Nephron progenitor cell (in vitro differentiated cells): ENCODE results near the gene DAW1.

ENCODE experiments used
- DNase-seq: peaks from one replicate; pipeline ENCODE4 v3.0.0; 2021
- H3K27ac Mint-ChIP-seq: 2 replicates; pipeline ENCODE4 v1.8.0; 2021; ENCODE audit warnings: mild to moderate bottlenecking, moderate library complexity, mixed read lengths
- H3K27me3 Mint-ChIP-seq: 2 replicates; pipeline ENCODE4 v1.8.0; 2021; ENCODE audit warnings: mild to moderate bottlenecking, low read depth, mixed read lengths; ENCODE audit not compliant: poor library complexity
- H3K36me3 Mint-ChIP-seq: 2 replicates; pipeline ENCODE4 v1.8.0; 2021; ENCODE audit warnings: low read depth, mixed read lengths
- H3K4me1 Mint-ChIP-seq: 2 replicates; pipeline ENCODE4 v1.8.0; 2021; ENCODE audit warnings: mixed read lengths
- H3K4me3 Mint-ChIP-seq: 2 replicates; pipeline ENCODE4 v1.8.0; 2021; ENCODE audit warnings: mild to moderate bottlenecking, moderate library complexity, mixed read lengths
- H3K9me3 Mint-ChIP-seq: 2 replicates; pipeline ENCODE4 v1.8.0; 2021; ENCODE audit warnings: mild to moderate bottlenecking, moderate library complexity, mixed read lengths
- CTCF ChIP-seq: fragments of 200-600 bp; sonication (generic); IDR thresholded peaks from 2 replicates; pipeline ENCODE4 v1.5.0; 2021; ENCODE audit warnings: antibody characterized with exemption

DAW1 gene

DNA sequence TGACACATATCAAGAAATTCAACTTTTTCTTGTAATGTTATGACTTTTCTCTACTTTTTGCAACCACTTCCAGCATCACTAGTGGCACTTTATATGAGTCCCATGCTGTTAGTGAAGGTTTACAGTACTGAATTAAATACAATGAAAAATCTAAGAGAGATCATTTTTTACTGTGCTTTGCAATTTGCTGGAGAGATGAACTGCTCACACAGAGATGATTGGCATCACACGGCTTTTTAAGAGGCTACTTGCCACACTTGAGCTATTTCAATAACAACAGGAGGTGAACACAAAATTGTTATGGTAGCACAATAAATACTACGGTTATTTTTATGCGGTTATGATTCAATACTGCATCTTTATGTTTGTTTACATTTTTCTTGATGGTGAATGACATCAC lies 88.9 kb downstream of the DAW1 start:
- Mint-ChIP-seq H3K9me3 (no peaks in the 10 kb centered on the region), H3K4me3 (no peak overlapping the region)
- no peak for TF ChIP-seq CTCF

GRCh38 chr2:227971619-227972230 lies 100.3 kb downstream of the DAW1 start:
- Mint-ChIP-seq H3K9me3 (peaks cover under 1% of the 10 kb centered on the region), H3K27ac (no peak overlapping the region), H3K4me1 (no peaks in the 10 kb centered on the region), H3K27me3 (peaks cover 6% of the 10 kb centered on the region), H3K36me3 (no peaks in the 10 kb centered on the region), H3K4me3 (no peak overlapping the region)
- no peak for DNase-seq
- no peak for TF ChIP-seq CTCF

More for the DNA sequence above, 88.9 kb downstream of the DAW1 start:
- H3K27ac Mint-ChIP-seq: no peak overlapping the region
- DNase-seq: no peak
- peaks cover 2% of the 10 kb centered on the region for H3K27me3 Mint-ChIP-seq
- H3K36me3 Mint-ChIP-seq: no peaks in the 10 kb centered on the region
- H3K4me1 Mint-ChIP-seq: no peaks in the 10 kb centered on the region

- H3K4me3 Mint-ChIP-seq: no peak overlapping the region
- DNase-seq: no peak
- no peak overlapping the region for H3K27ac Mint-ChIP-seq
- H3K4me1 Mint-ChIP-seq: no peaks in the 10 kb centered on the region
- no peaks in the 10 kb centered on the region for H3K9me3 Mint-ChIP-seq
- TF ChIP-seq CTCF: no peak
- peaks cover 6% of the 10 kb centered on the region for H3K27me3 Mint-ChIP-seq
- H3K36me3 Mint-ChIP-seq: no peaks in the 10 kb centered on the region
These were observed 101.8 kb downstream of the DAW1 start for GRCh38 chr2:227973241-227973640.
